Right kidney (tissue), 9 donors: ENCODE results near the gene MELTF.
"Not testable (repeated sequence)": the region's sequence is repeated elsewhere in the genome, so short reads cannot be mapped to it uniquely, and the experiment has no call there.

ENCODE experiments used
- DNase-seq: peaks from one replicate; pipeline ENCODE4 v3.0.0-alpha.2; 2016
- long read RNA-seq, 8 donors: transcript quantifications; one replicate each; lab custom pipeline, GENCODE V29; 2026

The MELTF gene
- long read RNA-seq, donor 1, partial matches to known transcripts: 8 of 8 reads
- long read RNA-seq, donor 1, other reads (novel, unspliced or antisense): 0 of 8 reads
- long read RNA-seq, donor 2: 0 reads
- long read RNA-seq, donor 3: 0 reads
- long read RNA-seq, donor 4, partial matches to known transcripts: 10 of 10 reads
- long read RNA-seq, donor 4, other reads (novel, unspliced or antisense): 0 of 10 reads
- long read RNA-seq, donor 5: 0 reads
- long read RNA-seq, donor 6: 0 reads
- long read RNA-seq, donor 7, partial matches to known transcripts: 14 of 20 reads
- long read RNA-seq, donor 7, other reads (novel, unspliced or antisense): 6 of 20 reads
- long read RNA-seq, donor 8, partial matches to known transcripts: 0 of 3 reads
- long read RNA-seq, donor 8, other reads (novel, unspliced or antisense): 0 of 3 reads

DNA sequence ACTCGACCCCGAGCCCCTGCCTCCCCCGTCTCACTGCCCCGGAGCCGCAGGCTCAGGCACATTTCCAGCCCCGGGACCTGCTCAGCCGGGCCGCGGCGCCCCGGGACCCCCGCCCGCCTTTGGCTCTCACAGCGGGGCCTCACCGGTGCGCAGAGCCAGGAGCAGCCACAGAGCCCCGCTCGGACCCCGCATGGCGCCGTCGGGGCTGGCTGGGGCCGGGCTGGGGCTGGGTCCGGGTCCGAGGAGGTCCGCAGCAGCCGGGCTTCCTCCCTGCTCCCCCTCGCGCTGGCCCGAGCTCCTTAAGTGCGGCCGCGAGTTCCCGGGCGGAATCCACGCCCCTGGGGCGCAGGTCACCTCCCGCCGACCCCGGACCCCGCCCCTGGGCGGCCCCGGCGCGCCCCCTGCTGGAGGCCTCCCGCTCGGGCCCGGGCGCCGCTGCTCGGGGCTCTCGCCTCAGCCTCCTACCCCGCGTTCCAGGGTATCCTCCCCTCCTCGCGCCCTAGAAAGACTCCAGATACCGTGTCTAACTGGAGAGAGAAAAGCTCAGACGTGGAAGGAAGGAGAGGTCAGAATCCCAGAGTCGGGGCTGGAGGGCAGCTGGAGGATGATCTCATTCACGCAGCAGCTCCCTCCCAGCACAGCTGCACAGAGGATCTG is at the start of gene MELTF:
TSS of gene MELTF (minus strand) at position 307 of the 657 bp plus-strand sequence. CDS start at position 192, 115 bp downstream.
- peak; percentile 70 for DNase-seq

DNA sequence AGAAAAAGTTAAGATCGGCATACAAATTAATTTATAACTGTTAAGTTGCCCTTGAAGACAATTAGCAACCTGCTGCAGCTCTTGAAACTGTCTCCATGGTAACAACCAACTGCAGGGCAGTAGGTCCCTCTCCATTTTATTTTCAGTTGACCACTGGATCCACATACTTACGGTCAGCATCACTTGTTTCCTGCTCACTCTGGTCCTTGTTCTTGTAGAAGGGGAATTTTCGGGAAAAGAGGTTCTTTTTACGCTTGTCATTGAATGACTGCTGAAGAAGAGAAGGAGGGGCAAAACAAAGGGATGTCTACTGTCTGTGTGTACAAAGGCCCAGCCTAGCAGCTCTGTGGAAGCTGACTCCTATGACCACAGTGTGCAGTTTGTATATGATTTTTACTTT is 46.8 kb upstream of the MELTF start:
- DNase-seq: no peak

DNA sequence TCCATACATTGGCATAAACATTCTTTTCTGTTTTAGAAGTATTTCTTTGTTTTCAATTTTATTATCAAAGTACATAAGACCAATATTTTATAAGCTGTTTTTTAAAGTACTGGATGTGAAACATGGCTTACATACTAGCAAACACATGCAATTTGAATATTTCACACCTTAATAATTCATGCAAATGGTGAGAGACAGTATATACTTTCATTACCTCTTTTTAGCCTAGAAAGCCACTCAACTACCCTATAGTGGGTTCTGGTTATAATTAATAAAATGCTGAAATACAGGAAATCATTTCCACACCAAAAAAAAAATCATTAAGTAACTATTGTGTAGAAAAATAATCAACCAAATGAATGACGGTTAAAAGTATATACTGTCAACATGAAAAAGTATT is 38.5 kb upstream of the MELTF start:
- DNase-seq: no peak

DNA sequence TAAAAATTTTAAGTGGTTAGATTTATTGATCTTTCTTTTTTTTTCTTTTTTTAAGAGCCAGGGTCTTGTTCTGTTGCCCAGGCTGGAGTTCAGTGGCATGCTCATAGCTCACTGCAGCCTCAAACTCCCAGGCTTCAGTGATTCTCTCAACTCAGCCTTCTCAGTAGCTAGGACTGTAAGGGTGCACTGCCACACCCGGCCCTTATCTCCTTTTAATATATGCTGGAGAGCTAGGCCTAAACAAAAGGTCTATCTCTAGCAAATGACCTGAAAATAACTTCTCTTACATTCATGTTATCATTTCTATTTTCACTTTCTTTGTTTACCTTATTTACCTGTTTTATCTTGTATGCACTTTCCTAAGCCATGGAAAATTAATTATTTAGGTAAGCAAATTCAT is 35.2 kb upstream of the MELTF start:
- no peak for DNase-seq

DNA sequence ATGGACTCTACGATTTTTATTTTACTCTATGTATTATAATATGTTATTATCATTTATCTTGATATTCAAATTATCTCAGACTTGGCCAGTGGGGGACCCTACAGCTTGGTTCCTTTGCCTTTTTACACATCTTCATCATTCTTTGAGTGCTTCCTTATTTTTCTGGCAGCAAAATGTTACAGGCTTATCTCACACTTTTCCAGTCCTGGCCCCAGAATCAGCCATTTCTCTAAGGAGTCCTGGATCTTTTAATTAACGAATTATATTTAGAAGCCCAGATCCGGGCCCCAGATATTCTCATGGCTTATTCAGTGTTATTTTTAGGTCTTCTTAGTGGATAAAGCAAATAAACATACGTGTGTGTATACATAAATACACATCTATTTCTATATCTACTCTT is 32.8 kb upstream of the MELTF start:
- no peak for DNase-seq

DNA sequence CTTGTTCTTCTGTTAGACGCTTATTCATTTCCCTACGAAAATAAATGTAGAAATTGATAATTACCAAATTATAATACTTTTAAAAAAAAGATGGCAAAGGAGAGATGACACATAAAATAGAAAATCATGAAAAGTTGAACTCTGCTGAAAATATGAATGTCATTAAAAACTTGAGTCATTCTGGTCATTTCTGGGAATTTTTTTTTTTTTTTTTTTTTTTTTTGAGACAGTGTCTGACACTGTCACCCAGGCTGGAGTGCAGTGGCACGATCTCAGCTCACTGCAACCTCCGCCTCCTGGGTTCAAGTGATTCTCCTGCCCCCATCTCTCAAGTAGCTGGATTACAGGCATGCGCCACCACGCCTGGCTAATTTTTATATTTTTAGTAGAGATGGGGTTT is 22.0 kb upstream of the MELTF start:
- DNase-seq: not testable (repeated sequence)

DNA sequence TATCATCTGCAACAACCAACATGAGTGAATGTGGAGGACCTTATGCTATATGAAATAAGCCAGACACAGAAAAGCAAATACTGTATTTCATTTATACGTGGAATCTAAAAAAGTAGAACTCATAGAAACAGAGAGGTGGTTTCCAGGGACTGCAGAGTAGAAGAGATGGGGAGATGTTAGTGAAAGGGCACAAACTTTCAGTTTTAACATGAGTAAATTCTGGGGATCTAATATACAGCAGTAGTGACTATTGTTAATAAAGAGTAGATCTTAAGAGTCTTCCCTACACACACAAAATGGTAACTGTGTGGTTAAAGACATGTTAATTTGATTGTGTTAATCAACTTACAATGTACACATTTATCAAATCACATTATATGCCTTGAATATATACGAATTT is 20.9 kb upstream of the MELTF start:
- DNase-seq: no peak

DNA sequence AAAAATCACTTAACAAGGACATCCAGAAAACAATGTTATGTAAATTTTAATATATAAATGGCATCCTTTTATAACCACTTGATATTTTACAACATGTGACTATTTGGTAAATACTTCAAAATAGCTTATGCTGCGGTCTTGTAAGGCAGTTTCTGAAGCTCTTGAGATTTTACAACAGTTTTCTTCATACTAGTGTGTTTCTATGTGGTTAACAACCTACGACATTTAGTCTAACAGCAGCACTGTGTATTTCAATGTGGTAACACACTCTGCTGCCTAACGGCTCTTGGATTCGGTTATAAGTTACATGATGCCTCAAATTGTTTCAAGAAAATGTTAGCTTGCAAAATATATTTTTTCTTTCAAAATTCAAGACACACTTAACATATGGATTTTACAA is 12.9 kb upstream of the MELTF start:
- no peak for DNase-seq

DNA sequence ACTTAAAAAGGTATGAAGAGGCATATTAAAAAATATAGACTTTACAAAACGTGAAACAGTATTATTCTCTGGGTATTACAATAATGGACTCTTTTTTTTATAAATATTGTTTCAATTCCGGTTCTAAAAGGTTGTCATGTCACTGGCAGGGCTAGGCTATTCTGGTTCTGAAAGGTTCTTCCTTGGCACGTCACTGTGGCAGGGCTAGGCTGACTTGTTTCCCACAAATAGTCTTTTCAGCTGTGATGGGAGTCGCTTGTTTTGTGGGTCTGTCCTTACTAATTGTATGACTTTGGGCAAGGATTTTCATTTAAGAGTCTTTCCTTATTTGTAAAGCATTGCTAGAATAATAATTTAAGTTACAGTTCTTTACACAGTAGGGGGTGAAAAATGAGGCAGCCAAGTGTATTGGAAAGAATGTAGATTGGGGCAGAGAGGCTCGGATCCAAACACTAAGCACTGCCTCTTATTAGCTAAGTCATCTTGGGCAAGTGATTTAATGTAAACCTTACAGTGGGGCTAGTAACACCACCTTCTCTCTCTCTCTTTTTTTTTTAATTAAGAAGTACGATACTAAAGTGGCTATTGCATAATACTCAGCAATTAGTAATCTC is 12.4 kb upstream of the MELTF start:
- no peak for DNase-seq

DNA sequence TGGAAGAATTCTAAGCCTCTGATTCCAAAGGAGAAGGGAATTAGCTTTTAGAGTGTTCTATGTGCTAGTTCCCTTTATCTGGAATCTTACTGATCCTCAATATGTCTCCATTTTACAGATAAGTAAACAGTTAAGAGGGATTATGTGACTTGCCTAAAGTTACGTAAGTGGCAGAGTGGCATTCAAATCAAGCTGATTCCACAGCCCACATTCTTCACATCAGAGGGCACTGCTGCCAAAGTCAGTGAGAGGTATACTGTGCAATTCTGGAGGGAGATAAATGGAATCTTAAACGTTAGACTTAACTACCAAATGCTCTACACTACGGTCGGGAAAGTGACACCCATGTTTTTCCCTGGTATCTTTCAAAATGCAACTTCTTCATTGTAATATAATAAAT is 11.0 kb upstream of the MELTF start:
- DNase-seq: no peak

DNA sequence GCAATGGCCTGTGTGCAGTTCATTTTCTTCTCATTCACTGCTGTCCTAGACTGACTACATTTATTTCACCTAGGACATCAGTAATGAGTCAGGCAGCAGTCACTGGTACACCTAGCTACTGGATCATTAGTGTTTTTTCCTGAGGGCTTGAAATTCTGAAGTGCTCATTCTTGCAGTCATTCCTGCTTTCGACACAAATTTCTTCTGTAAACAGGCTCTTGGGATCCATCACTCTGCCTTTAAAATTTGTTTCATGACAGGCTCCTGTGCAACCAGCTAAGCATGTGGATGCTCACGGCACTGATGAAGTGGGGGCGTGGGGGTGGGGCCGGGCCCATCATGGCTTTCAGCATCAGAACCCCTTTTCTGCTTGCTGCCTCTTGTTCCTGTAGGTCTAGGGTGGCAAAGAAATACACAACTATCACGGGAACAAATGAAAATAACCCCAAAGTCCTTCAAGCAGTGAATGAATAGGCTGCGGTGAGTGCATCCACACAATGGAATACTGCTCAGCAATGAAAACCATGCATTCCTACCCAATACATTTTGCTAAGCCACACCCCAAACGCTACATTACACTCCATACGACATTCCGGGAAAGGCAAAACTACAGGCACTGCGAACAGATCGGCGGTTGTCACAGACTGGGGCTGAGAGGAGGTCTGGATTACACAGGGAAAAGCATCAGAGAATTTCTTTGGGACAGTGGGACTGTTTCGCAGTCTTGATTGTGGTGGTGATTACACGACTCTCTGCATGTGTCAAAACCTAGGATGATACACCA is 9.3 kb upstream of the MELTF start:
- DNase-seq: no peak

DNA sequence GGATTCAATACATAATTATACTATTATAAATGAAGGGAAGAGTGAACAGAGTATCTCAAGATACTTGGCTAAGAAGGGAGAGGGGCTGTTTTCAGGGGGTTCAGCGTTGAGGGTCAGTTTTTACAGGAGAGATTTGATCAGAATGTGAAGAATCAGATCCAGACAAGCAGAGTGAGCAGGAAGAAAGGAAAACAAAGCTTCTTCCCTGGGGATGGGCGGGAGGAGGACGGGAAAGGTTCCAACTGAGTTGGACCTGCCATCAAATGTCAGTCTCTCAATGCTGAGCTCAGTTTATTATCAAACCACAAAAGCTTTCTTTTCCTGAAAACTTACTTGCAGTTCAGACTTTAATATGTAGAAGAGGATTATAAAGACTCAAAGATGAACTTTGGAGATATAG is 6.0 kb upstream of the MELTF start:
- no peak for DNase-seq

DNA sequence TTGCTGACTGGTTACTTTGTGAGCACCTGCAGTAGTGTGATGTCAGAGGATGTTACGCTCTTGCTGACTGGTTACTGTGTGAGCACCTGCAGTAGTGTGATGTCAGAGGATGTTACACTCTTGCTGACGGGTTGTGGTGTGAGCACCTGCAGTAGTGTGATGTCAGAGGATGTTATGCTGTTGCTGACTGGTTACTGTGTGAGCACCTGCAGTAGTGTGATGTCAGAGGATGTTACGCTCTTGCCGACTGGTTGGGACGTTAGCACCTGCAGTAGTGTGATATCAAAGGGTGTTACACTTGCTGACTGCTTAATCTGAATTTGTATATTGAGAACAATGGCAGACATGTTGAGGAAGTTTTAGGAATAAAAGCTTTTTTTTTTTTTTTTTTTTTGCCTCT is 5.2 kb upstream of the MELTF start:
- not testable (repeated sequence) for DNase-seq

DNA sequence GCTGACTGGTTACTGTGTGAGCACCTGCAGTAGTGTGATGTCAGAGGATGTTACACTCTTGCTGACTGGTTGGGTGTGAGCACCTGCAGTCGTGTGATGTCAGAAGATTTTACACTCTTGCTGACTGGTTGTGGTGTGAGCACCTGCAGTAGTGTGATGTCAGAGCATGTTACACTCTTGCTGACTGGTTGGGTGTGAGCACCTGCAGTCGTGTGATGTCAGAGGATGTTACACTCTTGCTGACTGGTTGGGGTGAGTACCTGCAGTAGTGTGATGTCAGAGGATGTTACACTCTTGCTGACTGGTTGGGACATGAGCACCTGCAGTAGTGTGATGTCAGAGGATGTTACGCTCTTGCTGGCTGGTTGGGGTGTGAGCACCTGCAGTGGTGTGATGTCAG is 4.1 kb upstream of the MELTF start:
- DNase-seq: not testable (repeated sequence)

DNA sequence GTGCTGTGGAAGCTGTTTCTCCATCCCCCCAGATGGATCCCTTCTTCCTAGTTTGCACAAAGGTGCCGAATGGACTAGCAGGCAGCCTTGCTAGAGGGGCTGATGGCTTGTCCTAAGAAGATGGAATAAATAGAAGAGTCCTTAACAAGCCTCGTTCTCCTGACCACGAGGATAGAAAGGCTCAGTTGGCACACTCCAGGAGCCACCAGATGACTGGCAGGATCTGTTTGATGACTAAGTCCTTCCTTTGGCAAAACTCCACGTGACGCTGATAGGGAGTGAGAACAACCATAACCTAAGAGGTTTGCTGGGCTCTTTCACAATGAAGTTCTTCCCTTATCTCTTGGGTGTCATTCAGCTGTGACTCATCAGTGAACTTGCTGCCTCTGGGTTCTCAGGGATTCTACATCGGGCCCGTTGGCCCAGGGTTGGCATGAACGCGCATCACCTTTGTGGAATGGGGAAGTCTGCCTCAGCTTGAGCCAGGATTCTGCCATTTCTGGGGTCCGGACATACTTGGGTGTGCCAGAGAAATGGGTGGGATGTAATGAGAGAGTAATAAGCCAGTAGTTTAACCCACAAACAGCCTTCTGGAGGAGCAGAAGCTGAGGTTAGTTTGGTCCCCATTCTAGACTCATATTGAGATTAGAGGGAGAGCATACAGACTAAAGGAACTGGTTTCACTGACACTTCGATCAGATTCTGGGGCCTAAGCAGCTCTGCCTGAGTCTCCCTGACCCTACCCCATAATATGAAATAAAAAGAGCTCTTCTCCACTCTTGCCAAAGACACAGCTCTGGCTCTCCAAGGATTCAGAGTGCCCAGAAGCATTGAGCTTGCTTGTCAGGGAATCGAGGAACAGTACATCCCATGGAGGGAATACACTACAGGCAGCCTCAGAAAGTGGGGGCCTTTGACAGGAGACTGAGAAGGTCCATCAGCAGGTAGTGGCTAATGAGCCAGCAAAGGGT is 2.0 kb upstream of the MELTF start:
- DNase-seq: no peak

DNA sequence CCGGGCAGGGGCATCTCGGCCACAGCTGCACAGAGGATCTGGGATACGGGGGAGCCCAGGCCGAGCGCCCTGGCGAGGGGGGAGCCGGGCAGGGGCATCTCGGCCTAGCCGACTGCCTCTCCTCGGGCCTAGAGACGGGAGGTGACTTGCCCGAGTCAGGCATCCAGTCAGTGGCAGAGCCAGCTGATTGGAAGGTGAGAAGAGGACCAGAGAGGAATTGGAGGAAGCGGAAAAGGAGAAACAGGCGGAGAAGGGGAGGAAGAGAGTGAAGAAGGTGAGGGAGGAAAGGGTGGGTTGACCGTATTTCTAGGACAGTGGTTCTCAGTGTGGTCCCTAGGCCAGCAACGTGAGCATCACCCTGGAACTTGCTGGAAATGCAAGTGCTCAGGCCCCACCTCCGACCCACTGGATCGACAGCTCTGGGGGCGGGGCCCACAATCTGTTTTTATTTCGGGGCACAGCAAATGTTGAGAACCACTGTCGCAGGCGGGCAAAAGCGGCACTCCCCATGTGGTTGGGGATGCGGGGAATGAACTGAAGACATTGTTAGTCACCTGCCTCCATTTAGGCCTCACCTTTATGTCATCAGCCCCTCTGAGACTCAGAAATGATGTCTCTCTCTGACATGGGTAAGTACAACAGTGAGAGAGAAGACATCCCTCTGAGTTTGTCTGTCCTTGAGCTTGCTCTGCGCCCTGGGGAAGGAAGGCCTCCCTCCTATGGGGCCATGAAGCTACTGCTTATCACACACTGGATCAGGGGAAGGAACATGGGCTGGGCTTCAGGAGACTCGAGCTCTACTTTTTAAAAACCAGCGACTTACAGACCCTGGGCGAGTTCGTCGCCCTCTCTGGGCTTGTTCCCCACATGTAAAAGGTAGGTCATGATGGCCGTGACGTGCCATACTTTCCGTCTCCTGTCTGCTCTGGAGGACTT is 1.0 kb upstream of the MELTF start:
- DNase-seq: no peak

DNA sequence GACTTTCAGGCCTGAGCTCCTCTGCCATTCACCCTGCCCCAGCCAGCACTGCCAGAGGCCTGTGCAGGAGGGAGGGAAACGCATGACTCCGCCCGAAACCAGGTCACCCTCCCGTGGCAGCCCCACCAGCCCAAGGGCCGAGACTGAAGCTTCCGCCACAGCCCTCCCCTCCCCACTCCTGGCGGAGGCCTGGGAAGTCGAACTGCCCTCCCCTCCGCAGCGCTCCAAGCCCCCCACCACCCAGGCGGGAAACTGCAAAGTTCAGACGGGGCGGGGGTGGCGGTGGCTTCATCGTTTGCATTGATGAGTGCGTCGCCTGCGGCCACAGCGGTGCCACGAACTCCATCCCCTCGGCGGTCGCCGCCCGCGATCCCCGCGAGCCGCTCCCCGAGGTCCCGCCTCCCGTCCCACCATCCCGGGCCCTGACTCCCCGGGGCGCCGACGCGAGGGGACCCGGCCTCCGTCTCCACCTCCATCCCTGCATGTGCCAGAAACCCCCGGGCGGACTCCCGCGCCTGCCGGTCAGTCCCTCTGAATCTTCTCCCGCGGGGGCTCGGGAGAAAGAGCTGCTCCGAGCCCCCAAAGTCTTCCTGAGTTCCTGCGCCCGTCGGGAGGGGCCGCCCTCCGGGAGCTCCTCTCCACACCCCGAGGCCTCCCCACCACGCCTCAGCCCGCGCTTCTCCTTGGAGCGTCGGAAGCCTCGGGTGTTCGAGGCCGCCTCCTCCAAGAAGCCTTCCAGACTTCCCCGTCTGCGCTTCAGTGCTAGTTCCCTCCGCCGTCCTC is 698 bp downstream of the MELTF start:
- peak; percentile 61 for DNase-seq

DNA sequence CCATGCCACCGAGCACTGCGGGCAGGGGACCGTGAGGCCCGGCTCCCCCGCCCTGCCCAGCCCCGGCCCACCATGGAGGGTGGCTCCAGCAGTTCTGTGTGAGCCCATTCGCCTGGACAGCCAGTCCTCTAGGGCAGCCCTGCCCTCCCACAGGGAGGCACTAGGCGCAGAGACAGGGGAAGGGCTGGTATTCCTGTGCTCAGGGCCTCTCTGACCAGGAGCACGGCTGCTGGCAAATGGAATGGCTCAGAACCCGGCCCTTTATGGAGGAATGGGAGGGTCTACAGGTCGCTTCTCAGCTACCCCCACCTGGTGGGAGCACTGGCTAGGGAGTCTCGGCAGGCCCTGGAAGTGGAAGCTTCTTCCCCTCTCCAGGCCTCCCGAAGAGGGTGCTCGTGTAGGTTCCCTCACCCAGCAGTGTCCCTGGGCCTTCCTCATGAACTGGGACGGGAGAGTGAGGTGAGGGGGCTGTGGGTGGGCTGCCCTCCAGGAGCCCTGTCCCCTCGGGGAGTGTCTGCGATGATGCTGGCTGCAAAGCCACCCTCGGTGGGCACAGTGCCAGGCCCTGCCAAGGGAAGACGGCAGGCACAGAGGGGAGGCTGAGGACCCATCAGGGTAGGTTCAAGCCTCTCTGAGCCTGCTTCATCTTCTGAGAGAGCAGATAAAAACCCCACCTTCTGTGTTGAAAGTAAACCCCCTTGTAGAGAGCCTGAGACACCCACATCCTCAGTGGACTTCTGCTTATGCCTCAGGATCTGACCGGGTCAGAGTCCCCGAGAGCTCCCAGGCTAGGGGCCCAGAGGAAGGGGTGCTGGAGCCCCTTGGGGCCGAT is 1.5 kb downstream of the MELTF start:
- no peak for DNase-seq
